ENCODE data around the gene PIGM.
"Not testable (repeated sequence)": the region's sequence is repeated elsewhere in the genome, so short reads cannot be mapped to it uniquely, and the experiment has no call there.

Gene PIGM

GRCh38 chr1:160061369-160062229, 29.8 kb upstream of the PIGM start:
- H3K4me3 ChIP-seq (ENCODE audit: low read length), result no peak overlapping the region
- DNase-seq (ENCODE audit: low read depth), result no peak
- TF ChIP-seq CTCF (conservative IDR thresholded peaks at IDR 0.05; ENCODE audit: low read length), result no peak

GRCh38 chr1:160058087-160058486, 26.3 kb upstream of the PIGM start:
- H3K4me3 ChIP-seq (ENCODE audit: low read length), result no peak overlapping the region
- peak; percentile 45 for TF ChIP-seq CTCF (conservative IDR thresholded peaks at IDR 0.05; ENCODE audit: low read length)
- DNase-seq (ENCODE audit: low read depth), result peak; percentile 8

- no peak overlapping the region for H3K4me3 ChIP-seq (ENCODE audit: low read length)
- DNase-seq (ENCODE audit: low read depth), result no peak
- TF ChIP-seq CTCF (conservative IDR thresholded peaks at IDR 0.05; ENCODE audit: low read length), result no peak
Observed at GRCh38 chr1:160056648-160057169, 24.9 kb upstream of the PIGM start.

- no peak overlapping the region for H3K4me3 ChIP-seq (ENCODE audit: low read length)
- TF ChIP-seq CTCF (conservative IDR thresholded peaks at IDR 0.05; ENCODE audit: low read length), result no peak
- DNase-seq (ENCODE audit: low read depth), result no peak
Observed at GRCh38 chr1:160053548-160054365, 22.0 kb upstream of the PIGM start.

GRCh38 chr1:160052936-160053335, 21.1 kb upstream of the PIGM start:
- no peak for DNase-seq (ENCODE audit: low read depth)
- no peak for TF ChIP-seq CTCF (conservative IDR thresholded peaks at IDR 0.05; ENCODE audit: low read length)

GRCh38 chr1:160050619-160051018, 18.8 kb upstream of the PIGM start:
- no peak for DNase-seq (ENCODE audit: low read depth)
- no peak overlapping the region for H3K4me3 ChIP-seq (ENCODE audit: low read length)
- TF ChIP-seq CTCF (conservative IDR thresholded peaks at IDR 0.05; ENCODE audit: low read length), result no peak

More at GRCh38 chr1:160052936-160053335, 21.1 kb upstream of the PIGM start:
- H3K4me3 ChIP-seq (ENCODE audit: low read length), result no peak overlapping the region

GRCh38 chr1:160050182-160050581, 18.4 kb upstream of the PIGM start:
- not testable (repeated sequence) for DNase-seq (ENCODE audit: low read depth)

More at GRCh38 chr1:160050182-160050581, 18.4 kb upstream of the PIGM start:
- H3K4me3 ChIP-seq (ENCODE audit: low read length), result not testable (repeated sequence)

All from AG10803 (cell line).